Stimulated activated CD8-positive, alpha-beta memory T cell treated with anti-CD3 and anti-CD28 coated beads, Interleukin-12 subunit alpha, Interleukin-12 subunit beta, amount 100 ng/mL, for 24 hours (primary cell): ENCODE results near the gene DAG1.
A peak's percentile ranks its signal among the peaks of the same experiment; 100 is the strongest.

Source experiments
- DNase-seq: peaks from one replicate; pipeline ENCODE4 v3.0.0-alpha.2; 2020; ENCODE audit errors: extremely low read depth

The DAG1 gene

DNA sequence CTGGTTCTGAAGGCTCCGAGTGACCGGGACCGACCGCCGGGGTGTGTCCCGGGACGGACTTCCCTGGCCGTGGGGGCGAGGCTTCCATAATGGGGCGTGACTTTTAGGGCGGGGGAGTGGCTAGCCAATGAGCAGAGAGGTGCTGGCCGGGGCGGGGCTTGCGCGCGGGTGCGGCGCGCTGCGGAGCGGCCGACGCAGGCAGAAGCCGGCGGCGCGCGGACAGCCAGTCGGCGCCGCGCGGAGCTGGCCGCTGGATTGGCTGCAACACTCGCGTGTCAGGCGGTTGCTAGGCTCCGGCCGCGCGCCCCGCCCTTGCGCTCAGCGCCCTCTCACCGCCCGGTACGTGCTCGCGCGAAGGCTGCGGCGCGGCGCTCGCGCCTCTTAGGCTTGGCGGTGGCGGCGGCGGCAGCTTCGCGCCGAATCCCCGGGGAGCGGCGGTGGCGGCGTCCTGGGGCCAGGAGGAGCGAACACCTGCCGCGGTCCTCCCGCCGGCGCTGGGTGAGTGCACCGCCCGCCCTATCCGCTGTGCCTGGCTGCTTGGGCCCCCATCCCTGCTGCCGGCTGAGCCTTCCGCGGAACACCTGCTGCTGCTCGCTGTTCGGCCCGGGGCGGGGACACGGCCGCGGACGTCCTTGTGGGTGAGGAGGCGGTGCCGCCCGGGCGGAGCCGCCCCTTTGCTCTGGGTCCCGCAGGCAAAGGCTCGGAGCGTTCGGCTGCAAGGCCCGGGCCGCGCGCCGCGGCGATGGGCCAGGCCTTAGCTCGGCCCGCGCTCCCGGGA, at the start of gene DAG1:
Gene DAG1 (plus strand): TSS at position 332 of the 778 bp plus-strand sequence. CDS start 40,268 bp downstream, outside the sequence.
- peak; percentile 85 for DNase-seq

DNA sequence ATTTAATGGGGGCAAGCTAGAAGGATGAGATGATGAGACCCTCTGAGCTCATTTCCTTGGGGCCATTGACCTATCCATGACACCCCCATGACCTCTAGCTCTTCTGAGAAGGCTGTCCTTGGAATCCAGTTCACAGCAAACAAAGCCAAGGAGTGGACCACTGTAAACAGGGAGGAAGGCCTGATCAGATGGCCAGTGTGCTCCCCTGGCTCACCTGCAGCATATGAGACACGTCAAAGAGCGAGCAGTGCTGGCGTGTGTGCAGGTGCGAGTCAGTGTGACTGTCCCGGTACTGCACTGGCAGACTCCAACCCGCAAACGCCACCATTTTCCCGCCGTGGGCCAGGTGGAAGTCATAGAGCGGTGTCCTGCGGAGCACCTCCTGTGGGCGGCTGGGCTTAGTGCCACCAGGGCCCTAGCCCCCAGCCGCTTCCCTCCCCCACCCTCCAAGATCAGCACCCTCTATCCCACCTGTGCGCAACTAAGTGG, 48.1 kb upstream of the DAG1 start:
- DNase-seq = no peak

DNA sequence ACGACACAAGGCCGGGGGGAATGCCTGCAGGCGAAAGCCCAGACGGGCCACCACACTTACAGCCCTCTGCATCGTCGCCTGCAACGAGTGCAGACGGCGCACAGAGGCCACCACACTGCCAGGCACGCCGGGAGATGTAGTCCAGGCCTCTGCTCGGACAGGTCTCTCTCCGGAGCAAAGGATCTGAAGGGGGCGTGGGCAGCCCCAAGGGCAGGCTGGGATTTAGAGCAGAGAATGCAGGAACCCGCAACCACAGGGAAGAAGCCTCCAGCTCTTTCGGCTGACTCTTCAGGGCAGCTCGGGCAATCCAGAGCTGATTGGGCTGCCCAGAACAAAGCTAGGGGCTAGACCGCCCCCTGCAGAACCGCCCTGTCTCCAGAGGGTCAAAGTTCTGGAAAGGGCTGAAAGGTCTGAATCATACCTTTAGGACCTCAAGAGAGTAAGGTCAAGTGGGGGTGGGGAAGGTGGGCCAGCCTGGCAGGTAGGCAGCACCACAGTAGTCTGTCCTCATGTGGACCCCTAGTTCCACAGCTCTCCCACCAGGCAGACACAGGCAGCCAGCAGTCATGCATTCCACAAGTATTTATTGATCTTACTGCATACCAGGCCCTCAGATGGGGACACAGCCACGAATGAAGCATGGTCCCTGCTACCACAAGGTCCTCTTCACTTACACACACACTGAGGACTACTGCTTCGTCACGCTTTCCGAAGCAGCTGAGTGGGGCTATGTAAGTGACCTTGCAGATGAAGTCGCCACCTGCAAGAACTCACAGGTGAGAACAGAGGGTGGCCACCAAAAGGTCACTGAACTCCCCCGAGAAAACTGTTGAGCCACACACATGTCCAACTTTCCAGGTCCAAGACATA, 47.5 kb upstream of the DAG1 start, which contains the start of gene AMT:
Gene AMT (minus strand): TSS at position 95 of the 870 bp plus-strand sequence. CDS start 23 bp downstream, at position 72.
- DNase-seq = no peak

DNA sequence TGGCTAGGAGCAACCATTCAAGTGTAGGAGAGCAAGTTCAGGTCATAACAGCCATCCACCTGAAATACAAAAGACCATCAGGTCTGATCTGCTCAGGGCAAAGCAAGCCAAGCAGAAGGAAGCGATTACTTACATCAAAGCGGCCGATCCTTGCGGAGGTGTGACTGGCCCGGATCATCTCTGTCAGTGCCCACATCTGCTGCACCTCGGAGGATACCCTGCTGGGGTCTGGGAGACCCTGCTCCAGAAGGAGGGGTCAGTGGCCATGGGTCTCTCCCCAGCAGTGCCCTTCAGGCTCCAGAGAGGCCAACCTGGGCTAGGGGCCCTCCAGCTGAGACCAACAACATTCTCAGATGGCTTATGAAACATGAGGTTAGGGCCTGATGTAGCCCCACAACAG, 45.3 kb upstream of the DAG1 start:
- no peak for DNase-seq

DNA sequence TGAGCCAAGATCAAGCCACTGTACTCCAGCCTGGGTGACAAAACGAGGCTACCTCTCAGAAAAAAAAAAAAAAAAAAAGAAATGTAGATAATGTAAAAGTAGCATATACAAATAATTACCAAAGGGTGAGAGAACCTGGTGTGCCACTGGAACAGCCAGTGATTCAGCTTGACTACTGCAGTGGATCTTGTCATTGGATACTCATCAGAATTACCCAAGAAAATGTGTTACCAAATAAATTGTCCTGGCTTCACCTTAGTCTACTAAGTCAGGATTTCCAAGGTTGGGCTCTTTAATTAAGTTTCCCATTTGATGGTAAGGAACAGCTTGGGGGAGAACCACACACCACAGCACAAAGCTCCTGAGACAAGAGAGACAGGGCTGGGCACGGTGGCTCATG, 42.5 kb upstream of the DAG1 start:
- DNase-seq = no peak

DNA sequence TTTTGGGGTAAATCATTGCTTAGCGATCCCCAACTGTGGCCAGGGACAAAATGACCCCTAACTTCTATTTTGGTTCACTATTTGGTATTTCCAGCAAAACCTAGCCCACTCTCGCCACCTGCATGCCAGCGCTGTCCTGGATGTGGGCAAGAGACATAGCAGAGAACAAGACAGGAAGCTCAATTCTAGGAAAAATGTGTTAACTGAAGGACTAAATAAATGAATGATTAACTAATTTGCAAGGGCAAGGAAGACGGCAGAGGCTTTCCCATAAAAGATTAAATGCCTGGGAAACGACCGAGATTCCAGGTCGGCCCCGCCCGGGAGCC, 41.4 kb upstream of the DAG1 start:
- no peak for DNase-seq

DNA sequence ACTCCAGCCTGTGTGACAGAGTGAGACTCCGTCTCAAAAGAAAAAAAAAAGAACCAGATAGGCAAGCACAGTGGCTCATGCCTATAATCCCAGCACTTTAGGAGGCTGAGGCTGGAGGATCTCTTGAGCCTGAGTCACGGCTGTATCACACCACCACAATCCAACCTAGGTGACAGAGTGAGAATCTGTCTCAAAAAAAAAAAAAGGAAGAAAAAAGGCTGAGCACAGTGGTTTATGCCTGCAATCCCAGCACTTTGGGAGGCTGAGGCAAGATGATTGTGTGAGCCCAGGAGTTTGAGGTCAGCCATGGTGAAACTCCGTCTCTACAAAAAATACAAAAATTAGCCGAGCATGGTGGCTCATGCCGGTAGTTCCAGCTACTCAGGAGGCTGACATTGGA, 35.3 kb upstream of the DAG1 start:
- DNase-seq = no peak

DNA sequence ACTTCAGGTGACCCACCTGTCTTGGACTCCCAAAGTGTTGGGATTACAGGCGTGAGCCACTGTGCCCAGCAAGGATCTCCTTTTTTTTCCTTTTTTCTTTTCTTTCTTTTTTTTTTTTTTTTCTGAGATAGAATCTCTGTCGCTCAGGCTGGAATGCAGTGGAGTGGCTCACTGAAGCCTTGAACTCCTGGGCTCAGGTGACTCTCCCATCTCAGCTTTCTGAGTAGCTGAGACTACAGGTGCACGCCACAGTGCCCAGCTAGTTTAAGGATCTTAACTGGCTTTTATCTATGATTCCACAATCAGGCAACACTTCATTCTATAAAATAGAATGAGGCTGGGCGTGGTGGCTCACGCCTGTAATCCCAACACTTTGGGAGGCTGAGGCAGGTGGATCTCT, 24.7 kb upstream of the DAG1 start:
- no peak for DNase-seq

DNA sequence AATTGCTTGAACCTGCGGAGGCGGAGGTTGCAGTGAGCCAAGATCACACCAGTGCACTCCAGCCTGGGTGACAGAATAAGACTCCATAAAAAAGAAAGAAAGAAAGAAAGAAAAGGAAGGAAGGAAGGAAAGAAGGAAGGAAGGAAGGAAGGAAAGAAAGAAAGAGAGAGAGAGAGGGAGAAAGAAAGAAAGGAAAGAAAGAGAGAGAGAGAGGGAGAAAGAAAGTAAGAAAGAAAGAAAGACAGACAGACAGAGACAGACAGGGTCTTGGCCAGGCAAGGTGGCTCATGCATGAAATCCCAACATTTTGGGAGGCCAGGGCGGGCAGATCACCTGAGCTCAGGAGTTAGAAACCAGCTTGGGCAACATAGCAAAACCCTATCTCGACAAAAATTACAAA, 16.4 kb upstream of the DAG1 start:
- DNase-seq = no peak

DNA sequence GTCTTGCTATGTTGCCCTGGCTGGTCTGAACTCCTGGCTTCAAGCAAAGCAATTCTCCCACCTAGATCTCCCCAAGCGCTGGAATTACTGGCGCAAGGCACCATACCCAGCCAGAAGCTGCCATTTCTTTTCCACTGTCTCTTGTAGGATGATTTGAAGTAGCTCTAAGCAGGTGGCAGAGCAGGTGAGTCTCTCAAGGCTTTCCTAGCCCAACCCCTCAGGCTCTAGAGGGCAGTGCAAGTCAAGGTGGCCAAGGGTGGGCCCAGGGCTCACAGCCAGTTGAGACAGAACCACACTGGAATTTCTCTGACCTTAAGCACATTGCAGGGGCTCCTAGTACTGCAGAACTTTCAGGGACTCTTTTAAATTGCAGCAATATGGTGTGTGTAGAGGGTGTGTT, 15.6 kb upstream of the DAG1 start:
- no peak for DNase-seq

DNA sequence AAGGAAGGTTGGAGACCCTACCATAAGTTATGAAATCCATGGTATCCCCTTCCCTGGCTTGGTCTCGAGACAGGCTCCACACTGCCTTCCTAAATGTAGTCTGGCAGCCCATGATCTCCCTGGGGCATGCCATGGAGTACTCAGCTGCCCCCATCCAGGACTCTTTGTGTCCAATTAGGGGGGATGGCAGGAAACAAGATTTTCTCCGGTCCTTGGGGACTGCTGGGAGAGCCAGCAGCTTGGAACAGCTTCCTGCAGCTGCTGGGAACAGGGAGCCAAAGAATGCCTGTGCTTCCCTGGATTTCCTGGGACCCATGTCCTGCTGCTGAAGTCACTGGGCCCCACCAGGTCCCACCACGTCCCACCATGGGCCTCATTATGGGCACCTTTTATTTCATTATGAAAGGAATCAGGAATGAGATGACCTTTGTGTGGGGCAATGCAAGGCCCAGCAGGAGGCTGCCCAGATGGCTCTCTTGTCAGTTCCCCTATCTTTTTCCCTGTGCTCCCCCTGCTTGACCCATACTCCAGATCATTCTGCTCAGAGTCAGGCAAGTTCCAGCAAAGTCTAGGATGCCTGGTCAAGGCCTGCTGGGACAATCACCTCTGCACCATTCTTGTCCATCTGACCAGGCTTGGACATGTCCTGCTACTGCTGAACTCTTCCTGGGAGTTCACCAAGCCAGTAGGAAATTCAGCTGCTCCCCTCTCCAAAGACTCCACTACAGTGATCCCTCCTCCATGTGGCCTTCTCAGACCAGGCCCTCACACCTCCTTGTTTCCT, 15.0 kb upstream of the DAG1 start:
- DNase-seq = no peak

DNA sequence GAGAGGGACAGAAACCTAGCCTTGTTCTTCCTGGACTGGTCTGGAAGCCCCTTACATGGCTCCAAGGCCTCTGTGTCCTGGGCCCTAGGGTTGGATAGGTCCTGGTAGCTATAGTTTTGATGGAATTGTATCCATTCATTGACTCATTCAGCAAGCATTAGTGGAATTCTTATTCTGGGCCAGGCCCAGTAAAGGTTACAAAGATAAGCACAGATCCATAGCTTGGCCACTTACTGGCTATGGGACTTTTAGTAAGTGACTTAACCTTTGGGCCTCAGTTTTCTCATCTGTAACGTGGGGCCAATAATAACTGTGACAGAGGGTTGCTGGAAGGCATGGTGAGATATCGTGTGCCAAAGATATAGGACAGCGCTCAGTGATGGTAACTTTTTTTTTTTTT, 13.6 kb upstream of the DAG1 start:
- DNase-seq = no peak

DNA sequence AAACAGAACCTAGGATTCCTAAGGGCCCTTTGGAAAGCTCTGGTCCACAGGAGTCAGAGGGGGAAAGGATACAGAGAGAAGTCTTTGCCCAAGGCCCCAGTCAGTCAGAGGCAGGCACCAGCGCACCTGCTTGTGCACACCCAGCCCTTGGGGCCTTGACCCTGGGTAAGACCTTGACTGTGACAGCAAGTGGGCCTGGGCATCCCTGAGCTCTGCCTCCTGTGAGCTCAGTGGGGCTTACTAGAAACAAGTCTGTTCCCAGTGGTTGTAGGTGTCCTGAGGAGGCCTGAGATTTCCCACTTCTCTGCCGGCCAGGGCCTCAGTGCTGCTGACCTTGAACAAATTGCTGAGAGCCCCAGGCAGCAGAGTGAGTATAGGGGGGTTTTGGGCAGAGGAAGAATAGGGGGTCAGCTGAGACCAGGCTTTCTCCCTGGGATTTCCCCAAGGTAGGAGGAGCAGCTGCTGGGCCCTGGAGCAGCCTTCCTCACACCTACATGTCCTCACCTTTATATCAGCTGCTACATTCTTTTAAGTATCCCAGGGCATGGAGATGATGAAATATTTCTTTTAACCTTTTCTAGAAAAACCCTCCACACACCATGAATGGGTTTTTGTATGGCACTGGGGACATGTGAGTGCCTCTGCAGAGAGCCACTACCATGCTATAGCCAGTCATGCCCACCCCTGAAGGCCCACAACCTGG, 9.7 kb upstream of the DAG1 start:
- DNase-seq = no peak

DNA sequence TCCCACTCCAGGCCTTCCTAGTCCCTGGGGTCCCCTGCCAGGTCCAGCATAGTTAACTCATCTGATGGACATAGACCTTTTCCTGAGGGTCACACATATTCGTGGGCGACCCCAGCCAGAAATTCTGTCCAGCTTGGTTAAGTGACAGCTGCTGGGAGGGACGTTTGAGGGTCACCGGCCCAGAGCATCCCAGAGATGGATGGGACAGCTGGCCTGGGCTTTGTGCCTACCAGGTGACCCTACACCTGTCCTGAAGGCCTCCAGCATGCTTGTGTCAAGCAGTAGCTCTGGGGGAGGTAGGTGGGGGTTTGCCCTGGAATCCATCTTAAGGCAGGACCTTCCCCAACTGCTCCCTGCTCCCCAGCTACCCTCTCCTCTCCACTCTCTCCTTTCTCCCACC, 9.1 kb upstream of the DAG1 start:
- DNase-seq = no peak

DNA sequence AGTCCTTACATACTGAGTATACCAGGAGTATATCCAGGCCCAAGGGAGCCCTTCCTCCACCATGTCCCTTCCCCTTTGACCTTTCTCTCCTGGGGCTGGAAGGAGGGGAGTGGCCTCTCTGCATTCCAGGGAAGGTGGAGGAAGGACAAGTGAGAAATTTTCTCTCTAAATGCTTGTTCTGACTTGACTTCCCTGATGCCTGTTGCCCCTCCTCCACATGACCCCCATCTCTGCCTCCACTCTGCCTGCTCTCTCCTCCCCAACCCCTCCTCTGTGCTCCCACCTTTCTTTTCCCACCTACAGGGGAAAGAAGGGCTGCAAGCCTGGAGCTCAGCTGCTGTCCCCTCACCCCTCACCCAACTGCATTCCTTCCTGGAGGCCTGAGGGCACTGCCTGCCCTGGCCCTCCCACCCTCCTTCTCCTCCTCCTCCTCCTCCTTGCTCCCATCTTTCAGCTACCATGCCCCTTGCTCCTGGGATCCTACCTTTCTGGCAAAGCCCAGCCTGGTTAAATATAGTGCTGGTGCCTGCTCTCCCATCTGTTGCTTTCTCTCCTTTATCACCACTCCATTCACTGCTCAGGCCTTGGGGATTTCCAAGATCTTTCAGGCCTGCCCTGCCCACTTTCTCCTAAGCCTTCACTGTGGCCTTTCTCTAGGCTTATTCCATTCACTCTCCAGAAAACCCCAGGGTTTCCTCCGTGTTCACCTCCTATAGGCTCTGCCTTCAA, 8.5 kb upstream of the DAG1 start:
- no peak for DNase-seq

DNA sequence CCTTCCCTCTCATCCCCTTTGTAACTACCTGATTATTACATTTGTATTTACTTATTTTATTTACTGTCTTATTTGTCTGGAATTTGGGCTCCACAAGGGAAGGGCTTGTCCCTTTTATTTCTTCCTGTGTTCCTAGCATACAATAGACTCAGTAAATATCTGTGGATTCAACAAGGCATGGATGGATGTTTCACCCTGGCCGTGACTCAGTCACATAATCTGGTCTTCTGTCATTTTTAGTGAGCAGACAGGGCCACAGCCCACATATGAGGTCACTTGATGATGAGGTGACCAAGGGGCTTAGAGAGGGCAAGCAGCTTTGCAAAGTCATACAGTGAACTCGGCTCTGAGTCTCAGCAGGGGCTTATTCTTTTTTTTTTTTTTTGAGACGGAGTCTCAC, 7.8 kb upstream of the DAG1 start:
- DNase-seq = no peak

DNA sequence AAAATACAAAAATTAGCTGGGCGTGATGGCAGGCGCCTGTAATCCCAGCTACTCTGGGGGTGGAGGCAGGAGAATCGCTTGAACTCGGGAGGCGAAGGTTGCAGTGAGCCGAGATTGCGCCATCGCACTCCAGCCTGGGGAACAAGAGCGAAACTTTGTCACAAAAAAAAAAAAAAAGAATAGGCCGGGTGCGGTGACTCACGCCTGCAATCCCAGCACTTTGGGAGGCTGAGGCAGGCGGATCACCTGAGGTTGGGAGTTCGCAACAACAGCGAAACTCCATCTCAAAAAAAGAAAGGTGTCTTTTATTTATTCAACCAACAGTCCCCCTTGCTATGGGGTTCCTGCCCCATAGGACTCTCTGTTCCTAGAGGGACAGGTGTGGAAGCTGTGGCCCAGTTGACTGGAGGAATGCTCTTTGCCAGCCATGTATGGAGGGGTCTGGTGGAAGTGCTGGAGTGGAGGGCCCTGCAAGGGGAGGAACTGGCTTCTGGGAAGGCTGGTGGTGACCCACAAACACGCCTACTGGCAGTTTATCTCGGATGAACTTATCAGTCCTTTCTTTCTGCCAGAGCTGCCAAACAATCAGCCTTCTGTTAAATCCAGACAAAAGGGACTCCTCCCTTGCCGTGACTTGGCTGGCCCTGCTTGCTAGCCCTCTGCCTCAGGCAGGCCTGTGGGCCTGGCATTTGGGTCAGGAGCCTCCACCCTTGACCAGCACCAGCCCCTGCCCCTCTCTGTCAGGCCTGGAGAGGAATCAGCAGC, 4.6 kb upstream of the DAG1 start:
- no peak for DNase-seq

DNA sequence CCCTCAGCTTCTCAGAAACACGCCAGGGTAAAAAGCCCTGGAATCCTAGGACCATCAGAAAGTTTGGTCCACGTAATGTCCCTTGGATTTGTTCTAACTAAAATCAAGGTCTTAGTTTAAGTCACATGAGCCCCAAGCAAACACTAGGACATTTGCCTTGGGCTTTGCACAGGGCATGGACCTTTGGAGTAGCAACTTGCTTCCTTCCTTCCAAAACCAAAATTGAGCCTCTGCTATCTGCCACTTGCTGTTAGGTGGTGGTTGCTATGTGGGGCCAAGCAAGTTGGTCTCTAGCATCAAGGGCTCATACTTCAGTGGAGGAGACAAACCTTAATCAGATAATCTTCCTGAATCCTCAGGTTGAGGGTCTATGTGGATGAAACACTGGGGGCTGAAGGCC, 4.0 kb upstream of the DAG1 start:
- DNase-seq = no peak

DNA sequence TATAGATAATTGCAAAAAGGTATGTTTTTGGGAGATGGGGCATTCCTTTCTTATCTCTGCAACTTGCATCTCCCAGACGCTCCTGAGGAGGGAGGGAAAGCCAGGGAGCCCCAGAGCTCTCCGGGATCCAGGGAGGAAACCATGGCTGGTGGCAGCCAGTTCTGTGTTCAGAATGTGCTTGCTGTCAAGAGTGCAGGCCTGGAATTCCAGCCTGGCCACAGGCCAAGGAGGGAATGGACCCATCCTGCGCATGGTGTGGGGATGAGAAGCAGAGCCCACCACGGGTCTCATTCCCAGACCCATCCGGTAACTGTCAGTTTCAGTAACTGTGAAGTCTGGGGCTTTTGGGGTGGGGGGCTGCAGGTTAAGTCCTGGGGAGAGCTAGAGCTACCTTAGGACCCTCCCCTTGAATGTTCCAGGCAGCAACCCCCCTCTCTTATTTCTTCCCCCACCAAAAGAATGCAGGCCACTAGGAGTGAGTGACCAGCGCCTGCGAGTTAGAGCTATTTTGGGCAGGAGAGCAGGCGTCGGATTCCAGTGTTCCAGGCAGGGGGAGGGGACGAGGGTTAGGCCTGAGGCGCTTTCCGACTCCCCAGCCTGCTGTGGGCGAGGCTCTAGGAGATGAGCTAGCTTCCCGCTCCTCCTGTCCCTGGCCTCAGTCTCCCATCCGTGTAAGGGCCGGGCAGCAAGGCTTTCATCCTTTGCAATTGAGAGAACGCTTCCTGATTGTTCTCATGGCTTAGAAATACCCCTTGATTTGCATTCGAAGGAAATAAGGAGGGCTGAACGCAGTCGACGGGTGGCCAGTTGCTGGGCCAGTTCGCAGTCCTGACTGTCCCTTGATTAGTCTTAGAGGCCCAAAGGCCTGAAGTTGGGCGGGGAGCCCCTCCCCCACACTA, 781 bp upstream of the DAG1 start:
- DNase-seq = no peak
